K562 (cell line): Measurements from ENCODE around the gene TTBK1. TPM values are rescaled to one million over a fixed set of nuclear protein-coding genes. Genes with fewer than 3 reads are reported as not detected.
A peak's percentile ranks its signal among the peaks of the same experiment; 100 is the strongest.

ENCODE experiments used
- ATAC-seq: fragments of 200-7000 bp; cut with Tn5 transposase; 3 replicates; pipeline ENCODE4 v1.9.1; 2020; ENCODE audit warnings: moderate library complexity
- BruUV-seq: library from RNA; stranded (reverse); fragments of 400-500 nt; replicated peaks from 2 replicates; lab custom pipeline; 2021; lab: Mats Ljungman, UMichigan
- CTCF ChIA-PET: fragments of 300-600 bp; formaldehyde crosslinking; extraction: SDS; loops from one replicate; lab custom pipeline; 2021; ENCODE audit warnings: low intra/inter-chr PET ratio; lab: Yijun Ruan, JAX
- POLR2A ChIA-PET: fragments of 300-600, 350-650 bp; sonication (Branson Sonifier 250); formaldehyde crosslinking; extraction: SDS; loops from one replicate; lab custom pipeline; 2021; ENCODE audit warnings: antibody characterized with exemption, inconsistent platforms; lab: Yijun Ruan, JAX
- DNase-seq, 4 experiments: peaks; one replicate each; pipeline versions ENCODE4 v3.0.0 to v3.0.0-alpha.2; 2011 to 2018; ENCODE audit warnings: low spot score in 3 of 4, mixed read lengths in 3 of 4; ENCODE audit errors: extremely low read depth in 1 of 4
- FAIRE-seq: peaks from 2 replicates; lab custom pipeline; 2011; peaks lifted over from hg19 to GRCh38; lab: Jason Lieb, UNC
- H2AFZ ChIP-seq: 2 replicates; pipeline ENCODE4 v1.6.0; 2011; ENCODE audit warnings: low read depth, low read length, control low read depth, inconsistent platforms
- H3K27ac ChIP-seq: fragments of 200-600 bp; 3 replicates; pipeline ENCODE4 v1.8.0; 2011; ENCODE audit warnings: low read depth, mild to moderate bottlenecking, control low read depth, inconsistent platforms, low read length, moderate library complexity, mixed read lengths; ENCODE audit errors: extremely low read depth
- H3K27me3 ChIP-seq, 2 experiments: fragments of 300-600 bp in 1 of 2; 2 replicates in 1 of 2; 3 replicates in 1 of 2; pipeline versions ENCODE4 v1.6.0 to v1.8.0; 2011; ENCODE audit warnings: inconsistent platforms in 2 of 2, low read length in 2 of 2, mild to moderate bottlenecking in 1 of 2, mixed read lengths in 1 of 2, moderate library complexity in 1 of 2; ENCODE audit not compliant: control insufficient read depth in 2 of 2, insufficient read depth in 2 of 2
- H3K36me3 ChIP-seq: fragments of 300-600 bp; 3 replicates; pipeline ENCODE4 v1.8.0; 2011; ENCODE audit warnings: mild to moderate bottlenecking, low read length, inconsistent platforms; ENCODE audit not compliant: control insufficient read depth, insufficient read depth
- H3K4me1 ChIP-seq, 2 experiments: fragments of 200-600 bp in 1 of 2; replicated peaks in 1 of 2; 2 replicates in 1 of 2; 3 replicates in 1 of 2; pipeline versions ENCODE4 v1.5.1 to v1.8.0; 2011; ENCODE audit warnings: inconsistent platforms in 2 of 2, low read length in 2 of 2, mild to moderate bottlenecking in 1 of 2, mixed read lengths in 1 of 2, moderate library complexity in 1 of 2; ENCODE audit not compliant: control insufficient read depth in 2 of 2, insufficient read depth in 2 of 2
- H3K4me2 ChIP-seq: 2 replicates; pipeline ENCODE4 v1.6.1; 2011; ENCODE audit warnings: low read length, control low read depth, inconsistent platforms, mixed read lengths; ENCODE audit not compliant: insufficient read depth
- H3K4me3 ChIP-seq: fragments of 200-600 bp; sonication (generic), shearing (Covaris generic); 2 replicates; pipeline ENCODE4 v1.5.1; 2016; ENCODE audit warnings: control low read depth, inconsistent platforms
- H3K79me2 ChIP-seq: fragments of 200-600 bp; 3 replicates; pipeline ENCODE4 v1.8.0; 2011; ENCODE audit warnings: low read length, inconsistent platforms; ENCODE audit not compliant: control insufficient read depth, insufficient read depth
- H3K9ac ChIP-seq, 2 experiments: 2 replicates each; pipeline versions ENCODE4 v1.6.0 to v1.6.1; 2011; ENCODE audit warnings: low read depth in 2 of 2, low read length in 2 of 2, control low read depth in 1 of 2, inconsistent platforms in 1 of 2, mild to moderate bottlenecking in 1 of 2, mixed read lengths in 1 of 2; ENCODE audit not compliant: insufficient read depth in 1 of 2
- H3K9me1 ChIP-seq: one replicate; pipeline ENCODE4 v1.6.0; 2011; ENCODE audit warnings: inconsistent platforms, mild to moderate bottlenecking, low read length, moderate library complexity; ENCODE audit not compliant: control insufficient read depth, insufficient read depth
- H3K9me3 ChIP-seq: replicated peaks from 2 replicates; pipeline ENCODE4 v1.5.1; 2011; ENCODE audit warnings: low read depth, low read length, inconsistent platforms; ENCODE audit not compliant: control insufficient read depth, insufficient read depth
- H4K20me1 ChIP-seq: replicated peaks from 2 replicates; pipeline ENCODE4 v1.6.1; 2011; ENCODE audit warnings: low read length, inconsistent platforms, mixed read lengths; ENCODE audit not compliant: control insufficient read depth, insufficient read depth
- ATF1 ChIP-seq, 2 experiments: fragments of 450-650 bp in 1 of 2; IDR thresholded peaks; 2 replicates each; pipeline ENCODE4 v1.6.1; 2016; ENCODE audit warnings: missing compliant biosample characterization in 1 of 2, missing genetic modification characterization in 1 of 2
- ATF3 ChIP-seq, 2 experiments: fragments of 450-650 bp in 1 of 2; sonication (generic) in 1 of 2; formaldehyde crosslinking in 1 of 2; IDR thresholded peaks in 1 of 2; conservative IDR thresholded peaks in 1 of 2; 2 replicates each; pipeline versions ENCODE4 v1.6.1 to v1.8.1; 2016 to 2023; ENCODE audit warnings: mild to moderate bottlenecking in 2 of 2, moderate library complexity in 2 of 2, inconsistent platforms in 1 of 2, missing genetic modification reagents in 1 of 2
- ATF7 ChIP-seq: fragments of 450-650 bp; IDR thresholded peaks from 2 replicates; pipeline ENCODE4 v1.7.1; 2014; ENCODE audit warnings: mild to moderate bottlenecking, moderate library complexity
- GTF2A2 ChIP-seq: IDR thresholded peaks from 2 replicates; pipeline ENCODE4 v1.6.1; 2016; ENCODE audit warnings: mild to moderate bottlenecking, missing genetic modification characterization, missing compliant biosample characterization
- NR4A1 ChIP-seq, 2 experiments: fragments of 250-450 bp in 1 of 2; fragments of 450-650 bp in 1 of 2; sonication (Bioruptor Pico) in 1 of 2; IDR thresholded peaks; 2 replicates each; pipeline versions ENCODE4 v1.4.0 to v1.6.1; 2016 to 2020; ENCODE audit warnings: mild to moderate bottlenecking in 2 of 2, missing compliant biosample characterization in 1 of 2, missing genetic modification characterization in 1 of 2, moderate library complexity in 1 of 2
- PRDM10 ChIP-seq: fragments of 450-650 bp; IDR thresholded peaks from 2 replicates; pipeline ENCODE4 v1.6.1; 2018; ENCODE audit not compliant: partially characterized antibody
- TRIM25 ChIP-seq: fragments of 450-650 bp; IDR thresholded peaks from 2 replicates; pipeline ENCODE4 v1.7.0; 2016; ENCODE audit warnings: borderline replicate concordance
- ZKSCAN8 ChIP-seq: fragments of 200-800 bp; sonication (Bioruptor generic); IDR thresholded peaks from 2 replicates; pipeline ENCODE4 v1.6.1; 2016; ENCODE audit warnings: missing genetic modification characterization, missing compliant biosample characterization
- WGBS: fragments of 100-300 bp; shearing (Covaris generic); methylation state at CpG from one replicate; pipeline ENCODE4 v1.1.6; 2016; ENCODE audit warnings: low coverage, mixed read lengths; ENCODE audit not compliant: insufficient coverage; ENCODE audit errors: missing lambda C conversion rate; 5-methylcytosine and 5-hydroxymethylcytosine counted together
- in situ Hi-C: fragments of 300-500 bp; cut with MboI; formaldehyde crosslinking; loops from 4 replicates; pipeline ENCODE4 v1.15.0; 2018; ENCODE audit warnings: inconsistent platforms, mixed read lengths
- intact Hi-C: fragments of 100-400 bp; cut with micrococcal nuclease; formaldehyde crosslinking; loops from 2 replicates; pipeline ENCODE4 v1.14.2; 2022
- polyA plus RNA-seq, 8 experiments: library from polyadenylated mRNA; depleted of rRNA in 4 of 8; stranded (reverse) in 5 of 8; unstranded in 3 of 8; fragments of >200 nt; fragmentation: Nextera tagmentation in 2 of 8; fragmentation: Illumina TruSeq in 1 of 8; extraction: Ambion mirVana in 2 of 8; extraction: Trizol in 1 of 8; gene quantifications; 2 replicates each; pipeline versions ENCODE4 v1.2.1 to v1.2.3, GENCODE V29; 2011 to 2014; ENCODE audit warnings: inconsistent platforms in 1 of 8, missing spikeins in 1 of 8
- total RNA-seq, 7 experiments: library from RNA; depleted of rRNA in 6 of 7; stranded (reverse); fragments of >200 nt in 6 of 7; fragmentation: Illumina TruSeq in 2 of 7; extraction: Trizol in 2 of 7; gene quantifications; 2 replicates each; pipeline versions ENCODE4 v1.2.1 to v1.2.3, GENCODE V29; 2011 to 2021; ENCODE audit warnings: low replicate concordance in 1 of 7

Gene TTBK1
- total and polyA plus RNA-seq, 9 of the 15 experiments (the other 6 are each of a cell fraction or from before 2014, with no cell fraction given), result not detected

- Histone ChIP-seq H3K9me1 (peaks cover 3% of the 10 kb centered on the region), H3K4me3 (no peak overlapping the region), H3K9me3 (no peaks in the 10 kb centered on the region), H3K27me3 (peaks cover 3 to 6% of the 10 kb centered on the region in 2 experiments; a peak in 2 of 5 replicates), H3K79me2 (no peaks in the 10 kb centered on the region), H3K4me2 (no peak overlapping the region), H4K20me1 (no peaks in the 10 kb centered on the region), H3K4me1 (peaks cover 14 to 21% of the 10 kb centered on the region in 2 experiments), H3K36me3 (no peaks in the 10 kb centered on the region), H3K27ac (no peak overlapping the region), H2AFZ (peak overlapping the region; percentile 71; the same call in 1 of the 2 replicates), H3K9ac (no peak overlapping the region)
- FAIRE-seq (no peak), DNase-seq (no peak), ATAC-seq (no peak)
- in situ Hi-C loops, result no loop called here
- BruUV-seq, result no TSS peak
- ChIA-PET POLR2A (interaction anchor here (0.8 to 1.1 kb wide), 2 partner anchors 10 to 24 kb away, joined by 4 read pairs; no protein-coding TSS in a partner anchor), CTCF (no interaction called here)
- WGBS, result 71% methylated on average over 2 of the region's 2 CpGs
- intact Hi-C loops, result no loop called here
- TF ChIP-seq GTF2A2, result no peak
- no peak for TF ChIP-seq PRDM10
- TF ChIP-seq ATF3 (IDR thresholded peaks at IDR 0.05), result peak; percentile 39
- TF ChIP-seq ATF3 (CRISPR knock-in tag; conservative IDR thresholded peaks at IDR 0.05), result no peak
- TF ChIP-seq NR4A1 (CRISPR knock-in tag; IDR thresholded peaks at IDR 0.05), result no peak
- no peak for TF ChIP-seq NR4A1 (tag; IDR thresholded peaks at IDR 0.05)
- no peak for TF ChIP-seq TRIM25
- no peak for TF ChIP-seq ATF1 (CRISPR knock-in tag; IDR thresholded peaks at IDR 0.05)
- peak; percentile 22; the same call in 1 of the 2 replicates for TF ChIP-seq ATF1 (tag; IDR thresholded peaks at IDR 0.05)
- TF ChIP-seq ZKSCAN8 (CRISPR knock-in tag), result no peak
- peak; percentile 42; the same call in 1 of the 2 replicates for TF ChIP-seq ATF7
Observed at GRCh38 chr6:43310134-43310533, 66.9 kb downstream of the TTBK1 start.
